ENCODE results near the gene ACOT9.
"Not testable (repeated sequence)": the region's sequence is repeated elsewhere in the genome, so short reads cannot be mapped to it uniquely, and the experiment has no call there.

Gene ACOT9

GRCh38 chrX:23742697-23743622 is at the start of gene ACOT9:
Gene ACOT9 (minus strand): TSS chrX:23743276. CDS start chrX:23743144, 132 bp downstream.
- DNase-seq, result peak; percentile 21

GRCh38 chrX:23790155-23790497 is 47.0 kb upstream of the ACOT9 start:
- DNase-seq, result no peak

- no peak for DNase-seq
These were observed 46.5 kb upstream of the ACOT9 start for GRCh38 chrX:23789386-23790154.

GRCh38 chrX:23788946-23789345 is 45.9 kb upstream of the ACOT9 start:
- DNase-seq, result no peak

GRCh38 chrX:23788521-23788920 is 45.4 kb upstream of the ACOT9 start:
- no peak for DNase-seq

GRCh38 chrX:23787745-23788118 is 44.7 kb upstream of the ACOT9 start:
- DNase-seq, result no peak

GRCh38 chrX:23786268-23786815 is 43.3 kb upstream of the ACOT9 start:
- no peak for DNase-seq

GRCh38 chrX:23785580-23785979 is 42.5 kb upstream of the ACOT9 start:
- no peak for DNase-seq

- DNase-seq, result no peak
These were observed 41.6 kb upstream of the ACOT9 start for GRCh38 chrX:23784470-23785331.

- DNase-seq, result no peak
These were observed 40.8 kb upstream of the ACOT9 start for GRCh38 chrX:23783589-23784469.

- peak; percentile 83 for DNase-seq
These were observed 40.0 kb upstream of the ACOT9 start, which contains the start of gene SAT1 for GRCh38 chrX:23782863-23783588. Gene SAT1 (plus strand): TSS chrX:23783173. CDS start chrX:23783352, 179 bp downstream.

GRCh38 chrX:23782455-23782854 is 39.4 kb upstream of the ACOT9 start:
- DNase-seq, result no peak

GRCh38 chrX:23779025-23779424 is 35.9 kb upstream of the ACOT9 start:
- no peak for DNase-seq

GRCh38 chrX:23776363-23776762 is 33.3 kb upstream of the ACOT9 start:
- no peak for DNase-seq

- peak; percentile 26 for DNase-seq
These were observed 30.6 kb upstream of the ACOT9 start for GRCh38 chrX:23773601-23774175.

GRCh38 chrX:23771086-23771485 is 28.0 kb upstream of the ACOT9 start:
- not testable (repeated sequence) for DNase-seq

GRCh38 chrX:23770142-23770541 is 27.1 kb upstream of the ACOT9 start:
- no peak for DNase-seq

- no peak for DNase-seq
These were observed 23.8 kb upstream of the ACOT9 start for GRCh38 chrX:23766650-23767551.

- DNase-seq, result no peak
These were observed 22.8 kb upstream of the ACOT9 start for GRCh38 chrX:23765868-23766267.
